GM12878 (cell line): ENCODE measurements around the gene GRIPAP1. TPM values are rescaled to one million over a fixed set of nuclear protein-coding genes. Genes with fewer than 3 reads are reported as not detected.

ENCODE experiments used
- polyA plus RNA-seq, 11 experiments: library from polyadenylated mRNA; depleted of rRNA in 4 of 11; unstranded in 6 of 11; stranded (reverse) in 5 of 11; fragments of >200 nt; fragmentation: Nextera tagmentation in 4 of 11; fragmentation: Illumina TruSeq in 1 of 11; extraction: Ambion mirVana in 4 of 11; extraction: Trizol in 1 of 11; gene quantifications; 1 replicate in 1 of 11; 2 replicates in 10 of 11; pipeline versions ENCODE4 v1.2.1 to v1.2.3, GENCODE V29; 2011 to 2016; ENCODE audit warnings: inconsistent platforms in 2 of 11, missing spikeins in 2 of 11, low read depth in 1 of 11
- small RNA-seq: library from RNA; depleted of rRNA; stranded (forward); fragments of <200 nt; gene quantifications from one replicate; pipeline ENCODE3, GENCODE V24; 2014
- total RNA-seq, 4 experiments: library from RNA; depleted of rRNA in 3 of 4; stranded (reverse); fragments of >200 nt in 3 of 4; fragmentation: Illumina TruSeq in 1 of 4; extraction: Trizol in 1 of 4; gene quantifications; 2 replicates each; pipeline versions ENCODE4 v1.2.1 to v1.2.3, GENCODE V29; 2013 to 2021

The GRIPAP1 gene
- total and polyA plus RNA-seq, 10 of the 15 experiments (the other 5 are each of a cell fraction or from before 2014, with no cell fraction given): 4.2 to 44.7 (median 25.8) TPM

Small RNA genes within 50 kb of the gene (small RNA-seq; reads per million reads assigned to genes)
- not detected for gene RNU6-722P

Other genes starting within 250 kb of the GRIPAP1 start
Only the 7 nearest of the 22 such genes appear.
- gene PIM2, start 83.2 kb downstream of the GRIPAP1 start, total RNA-seq (2014; rRNA removed): 32.9 and 37.9 TPM in 2 replicates
- gene PIM2, start 83.2 kb downstream of the GRIPAP1 start, total RNA-seq (2014; rRNA removed; fragmentation: Illumina TruSeq; extraction: Trizol): 19.2 and 19.9 TPM in 2 replicates
- 29.6 and 30.4 TPM in 2 replicates for gene PIM2, start 83.2 kb downstream of the GRIPAP1 start, total RNA-seq (2021)
- gene PIM2, start 83.2 kb downstream of the GRIPAP1 start, polyA plus RNA-seq (2011; rRNA removed): 65.9 and 96.8 TPM in 2 replicates
- 30.1 and 34.0 TPM in 2 replicates for gene PIM2, start 83.2 kb downstream of the GRIPAP1 start, polyA plus RNA-seq (2014; fragmentation: Illumina TruSeq; extraction: Trizol)
- gene PIM2, start 83.2 kb downstream of the GRIPAP1 start, polyA plus RNA-seq (2014; fragmentation: Nextera tagmentation; extraction: Ambion mirVana): 10 to 100 TPM; 19.6 to 26.2 TPM
- 31.7 and 32.1 TPM in 2 replicates for gene PIM2, start 83.2 kb downstream of the GRIPAP1 start, polyA plus RNA-seq (2014; rRNA removed)
- gene PIM2, start 83.2 kb downstream of the GRIPAP1 start, polyA plus RNA-seq (2016; fragmentation: Nextera tagmentation; extraction: Ambion mirVana): 10 to 100 TPM; 46.5 to 54.5 TPM
- 22.2 and 23.7 TPM in 2 replicates for gene OTUD5, start 44.7 kb downstream of the GRIPAP1 start, total RNA-seq (2014; rRNA removed)
- gene OTUD5, start 44.7 kb downstream of the GRIPAP1 start, total RNA-seq (2014; rRNA removed; fragmentation: Illumina TruSeq; extraction: Trizol): 19.8 and 20.3 TPM in 2 replicates
- gene OTUD5, start 44.7 kb downstream of the GRIPAP1 start, total RNA-seq (2021): 39.1 and 39.9 TPM in 2 replicates
- gene OTUD5, start 44.7 kb downstream of the GRIPAP1 start, polyA plus RNA-seq (2011; rRNA removed): 38.7 and 50.3 TPM in 2 replicates
- gene OTUD5, start 44.7 kb downstream of the GRIPAP1 start, polyA plus RNA-seq (2014; fragmentation: Illumina TruSeq; extraction: Trizol): 29.5 and 36.4 TPM in 2 replicates
- gene OTUD5, start 44.7 kb downstream of the GRIPAP1 start, polyA plus RNA-seq (2014; fragmentation: Nextera tagmentation; extraction: Ambion mirVana): 1 to 10 TPM; 2.0 to 4.6 TPM
- 39.7 and 44.0 TPM in 2 replicates for gene OTUD5, start 44.7 kb downstream of the GRIPAP1 start, polyA plus RNA-seq (2014; rRNA removed)
- 10 to 100 TPM; 11.2 to 21.6 TPM for gene OTUD5, start 44.7 kb downstream of the GRIPAP1 start, polyA plus RNA-seq (2016; fragmentation: Nextera tagmentation; extraction: Ambion mirVana)
- gene KCND1, start 30.4 kb downstream of the GRIPAP1 start, total RNA-seq (2014; rRNA removed): 0.16 and 0.34 TPM in 2 replicates
- gene KCND1, start 30.4 kb downstream of the GRIPAP1 start, total RNA-seq (2014; rRNA removed; fragmentation: Illumina TruSeq; extraction: Trizol): 0.09 and 0.18 TPM in 2 replicates
- 0.61 and 0.97 TPM in 2 replicates for gene KCND1, start 30.4 kb downstream of the GRIPAP1 start, total RNA-seq (2021)
- gene KCND1, start 30.4 kb downstream of the GRIPAP1 start, polyA plus RNA-seq (2011; rRNA removed): 0.58 and 0.73 TPM in 2 replicates
- gene KCND1, start 30.4 kb downstream of the GRIPAP1 start, polyA plus RNA-seq (2014; fragmentation: Illumina TruSeq; extraction: Trizol): 0.51 and 0.65 TPM in 2 replicates
- gene KCND1, start 30.4 kb downstream of the GRIPAP1 start, polyA plus RNA-seq (2014; fragmentation: Nextera tagmentation; extraction: Ambion mirVana): under 1 TPM; 0.02 to 0.11 TPM
- 1.0 and 1.2 TPM in 2 replicates for gene KCND1, start 30.4 kb downstream of the GRIPAP1 start, polyA plus RNA-seq (2014; rRNA removed)
- gene KCND1, start 30.4 kb downstream of the GRIPAP1 start, polyA plus RNA-seq (2016; fragmentation: Nextera tagmentation; extraction: Ambion mirVana): under 1 TPM; 0.32 to 0.44 TPM
- gene TFE3, start 41.1 kb upstream of the GRIPAP1 start, total RNA-seq (2014; rRNA removed): 16.8 and 17.9 TPM in 2 replicates
- 9.2 and 10.3 TPM in 2 replicates for gene TFE3, start 41.1 kb upstream of the GRIPAP1 start, total RNA-seq (2014; rRNA removed; fragmentation: Illumina TruSeq; extraction: Trizol)
- 16.7 and 18.0 TPM in 2 replicates for gene TFE3, start 41.1 kb upstream of the GRIPAP1 start, total RNA-seq (2021)
- gene TFE3, start 41.1 kb upstream of the GRIPAP1 start, polyA plus RNA-seq (2011; rRNA removed): 5.3 and 8.2 TPM in 2 replicates
- 11.4 and 16.1 TPM in 2 replicates for gene TFE3, start 41.1 kb upstream of the GRIPAP1 start, polyA plus RNA-seq (2014; fragmentation: Illumina TruSeq; extraction: Trizol)
- gene TFE3, start 41.1 kb upstream of the GRIPAP1 start, polyA plus RNA-seq (2014; fragmentation: Nextera tagmentation; extraction: Ambion mirVana): 1 to 10 TPM; 3.5 TPM
- 19.5 and 20.4 TPM in 2 replicates for gene TFE3, start 41.1 kb upstream of the GRIPAP1 start, polyA plus RNA-seq (2014; rRNA removed)
- 10 to 100 TPM; 10.6 to 12.5 TPM for gene TFE3, start 41.1 kb upstream of the GRIPAP1 start, polyA plus RNA-seq (2016; fragmentation: Nextera tagmentation; extraction: Ambion mirVana)
- 0.56 and 0.65 TPM in 2 replicates for gene CCDC120, start 56.7 kb upstream of the GRIPAP1 start, total RNA-seq (2014; rRNA removed)
- gene CCDC120, start 56.7 kb upstream of the GRIPAP1 start, total RNA-seq (2014; rRNA removed; fragmentation: Illumina TruSeq; extraction: Trizol): 0.41 and 0.45 TPM in 2 replicates
- gene CCDC120, start 56.7 kb upstream of the GRIPAP1 start, total RNA-seq (2021): 3.7 and 4.1 TPM in 2 replicates
- gene CCDC120, start 56.7 kb upstream of the GRIPAP1 start, polyA plus RNA-seq (2011; rRNA removed): 0.03 and 0.11 TPM in 2 replicates
- 1.4 and 2.1 TPM in 2 replicates for gene CCDC120, start 56.7 kb upstream of the GRIPAP1 start, polyA plus RNA-seq (2014; fragmentation: Illumina TruSeq; extraction: Trizol)
- under 1 TPM; 0.18 to 0.27 TPM for gene CCDC120, start 56.7 kb upstream of the GRIPAP1 start, polyA plus RNA-seq (2014; fragmentation: Nextera tagmentation; extraction: Ambion mirVana)
- 2.5 and 3.2 TPM in 2 replicates for gene CCDC120, start 56.7 kb upstream of the GRIPAP1 start, polyA plus RNA-seq (2014; rRNA removed)
- 1 to 10 TPM in 1 of 2 experiments, under 1 TPM in 1; 0.95 to 1.2 TPM for gene CCDC120, start 56.7 kb upstream of the GRIPAP1 start, polyA plus RNA-seq (2016; fragmentation: Nextera tagmentation; extraction: Ambion mirVana)
- 4.7 and 5.7 TPM in 2 replicates for gene PRAF2, start 71.7 kb upstream of the GRIPAP1 start, total RNA-seq (2014; rRNA removed)
- gene PRAF2, start 71.7 kb upstream of the GRIPAP1 start, total RNA-seq (2014; rRNA removed; fragmentation: Illumina TruSeq; extraction: Trizol): 2.0 and 2.6 TPM in 2 replicates
- gene PRAF2, start 71.7 kb upstream of the GRIPAP1 start, total RNA-seq (2021): 11.1 and 11.6 TPM in 2 replicates
- 0.49 and 0.80 TPM in 2 replicates for gene PRAF2, start 71.7 kb upstream of the GRIPAP1 start, polyA plus RNA-seq (2011; rRNA removed)
- gene PRAF2, start 71.7 kb upstream of the GRIPAP1 start, polyA plus RNA-seq (2014; fragmentation: Illumina TruSeq; extraction: Trizol): 11.8 and 16.2 TPM in 2 replicates
- gene PRAF2, start 71.7 kb upstream of the GRIPAP1 start, polyA plus RNA-seq (2014; fragmentation: Nextera tagmentation; extraction: Ambion mirVana): 1 to 10 TPM; 2.8 to 4.6 TPM
- gene PRAF2, start 71.7 kb upstream of the GRIPAP1 start, polyA plus RNA-seq (2014; rRNA removed): 7.7 and 9.4 TPM in 2 replicates
- gene PRAF2, start 71.7 kb upstream of the GRIPAP1 start, polyA plus RNA-seq (2016; fragmentation: Nextera tagmentation; extraction: Ambion mirVana): 10 to 100 TPM; 13.6 to 16.7 TPM
- 14.9 and 20.4 TPM in 2 replicates for gene WDR45, start 77.6 kb upstream of the GRIPAP1 start, total RNA-seq (2014; rRNA removed)
- 12.5 and 12.7 TPM in 2 replicates for gene WDR45, start 77.6 kb upstream of the GRIPAP1 start, total RNA-seq (2014; rRNA removed; fragmentation: Illumina TruSeq; extraction: Trizol)
- 19.7 and 20.8 TPM in 2 replicates for gene WDR45, start 77.6 kb upstream of the GRIPAP1 start, total RNA-seq (2021)
- gene WDR45, start 77.6 kb upstream of the GRIPAP1 start, polyA plus RNA-seq (2011; rRNA removed): 18.2 and 29.8 TPM in 2 replicates
- 18.6 and 19.7 TPM in 2 replicates for gene WDR45, start 77.6 kb upstream of the GRIPAP1 start, polyA plus RNA-seq (2014; fragmentation: Illumina TruSeq; extraction: Trizol)
- gene WDR45, start 77.6 kb upstream of the GRIPAP1 start, polyA plus RNA-seq (2014; fragmentation: Nextera tagmentation; extraction: Ambion mirVana): 10 to 100 TPM in 1 of 2 experiments, 1 to 10 TPM in 1; 5.9 to 10.3 TPM
- gene WDR45, start 77.6 kb upstream of the GRIPAP1 start, polyA plus RNA-seq (2014; rRNA removed): 29.7 and 30.9 TPM in 2 replicates
- 10 to 100 TPM; 22.1 to 25.4 TPM for gene WDR45, start 77.6 kb upstream of the GRIPAP1 start, polyA plus RNA-seq (2016; fragmentation: Nextera tagmentation; extraction: Ambion mirVana)